OCI-LY1 (cell line): Measurements from ENCODE around the gene JPH3.

Experiments used
- H2AFZ ChIP-seq: fragments of 200-600 bp; sonication (generic), shearing (Covaris generic); 2 replicates; pipeline ENCODE4 v1.6.0; 2014; ENCODE audit warnings: antibody characterized with exemption, mild to moderate bottlenecking, low read length
- H3F3A ChIP-seq: fragments of 200-600 bp; sonication (generic), shearing (Covaris generic); 2 replicates; pipeline ENCODE4 v1.6.0; 2014; ENCODE audit warnings: mild to moderate bottlenecking, antibody characterized with exemption, low read length, moderate library complexity; ENCODE audit not compliant: insufficient read depth
- H3K27ac ChIP-seq: fragments of 200-600 bp; sonication (generic); 2 replicates; pipeline ENCODE4 v1.5.1; 2014; ENCODE audit warnings: low read length, mixed run types, mild to moderate bottlenecking, low read depth; ENCODE audit not compliant: poor library complexity, severe bottlenecking
- H3K27me3 ChIP-seq: fragments of 200-600 bp; sonication (generic); 2 replicates; pipeline ENCODE4 v1.6.0; 2014; ENCODE audit warnings: antibody characterized with exemption, mild to moderate bottlenecking, low read length, moderate library complexity; ENCODE audit not compliant: insufficient read depth
- H3K36me3 ChIP-seq: fragments of 200-600 bp; sonication (generic); 2 replicates; pipeline ENCODE4 v1.6.1; 2014; ENCODE audit warnings: mild to moderate bottlenecking, antibody characterized with exemption, low read length, moderate library complexity, mixed read lengths; ENCODE audit not compliant: insufficient read depth
- H3K4me1 ChIP-seq: fragments of 200-600 bp; sonication (generic); 2 replicates; pipeline ENCODE4 v1.5.1; 2014; ENCODE audit warnings: mild to moderate bottlenecking, low read length, moderate library complexity; ENCODE audit not compliant: insufficient read depth, severe bottlenecking
- H3K4me2 ChIP-seq: fragments of 200-600 bp; sonication (generic), shearing (Covaris generic); 2 replicates; pipeline ENCODE4 v1.6.1; 2014; ENCODE audit warnings: low read length
- H3K4me3 ChIP-seq: fragments of 200-600 bp; sonication (generic); 2 replicates; pipeline ENCODE4 v1.5.1; 2014; ENCODE audit warnings: low read length, low read depth, mild to moderate bottlenecking, mixed read lengths; ENCODE audit not compliant: poor library complexity, severe bottlenecking
- H3K79me2 ChIP-seq: fragments of 200-600 bp; shearing (Covaris generic); 2 replicates; pipeline ENCODE4 v1.6.1; 2016; ENCODE audit warnings: mixed run types, low read length, mixed read lengths; ENCODE audit not compliant: insufficient read depth
- H3K9ac ChIP-seq: fragments of 200-600 bp; sonication (generic), shearing (Covaris generic); 2 replicates; pipeline ENCODE4 v1.6.1; 2014; ENCODE audit warnings: mild to moderate bottlenecking, low read length, mixed read lengths
- H3K9me2 ChIP-seq: fragments of 200-600 bp; sonication (generic), shearing (Covaris generic); 2 replicates; pipeline ENCODE4 v1.6.1; 2014; ENCODE audit warnings: low read depth, mild to moderate bottlenecking, low read length, mixed read lengths
- H3K9me3 ChIP-seq: fragments of 200-600 bp; shearing (Covaris generic); 2 replicates; pipeline ENCODE4 v1.6.1; 2014; ENCODE audit warnings: low read length, mixed read lengths
- H4K20me1 ChIP-seq: fragments of 200-600 bp; sonication (generic), shearing (Covaris generic); 2 replicates; pipeline ENCODE4 v1.6.0; 2016; ENCODE audit warnings: mild to moderate bottlenecking, low read length; ENCODE audit not compliant: insufficient read depth
- CTCF ChIP-seq: fragments of 200-600 bp; sonication (generic), shearing (Covaris generic); IDR thresholded peaks from 2 replicates; pipeline ENCODE4 v1.5.1; 2017; ENCODE audit warnings: mild to moderate bottlenecking, antibody characterized with exemption, low read length, moderate library complexity, mixed read lengths
- EZH2 ChIP-seq: fragments of 200-600 bp; sonication (generic), shearing (Covaris generic); IDR thresholded peaks from 2 replicates; pipeline ENCODE4 v1.8.0; 2017; ENCODE audit warnings: borderline replicate concordance, mixed run types, mild to moderate bottlenecking, antibody characterized with exemption, low read length, moderate library complexity, mixed read lengths

JPH3 gene

GRCh38 chr16:87687998-87688529 is 85.8 kb downstream of the JPH3 start:
- Histone ChIP-seq H4K20me1 (no peaks in the 10 kb centered on the region), H3K27ac (no peak overlapping the region), H3K27me3 (peaks cover 13% of the 10 kb centered on the region), H3K9me2 (no peaks in the 10 kb centered on the region), H3K79me2 (no peaks in the 10 kb centered on the region), H2AFZ (no peak overlapping the region), H3F3A (peaks cover 5% of the 10 kb centered on the region; the same call in 1 of the 2 replicates), H3K4me1 (peaks cover 18% of the 10 kb centered on the region), H3K4me2 (no peak overlapping the region), H3K4me3 (no peak overlapping the region), H3K9me3 (no peaks in the 10 kb centered on the region), H3K9ac (no peak overlapping the region), H3K36me3 (no peaks in the 10 kb centered on the region)
- TF ChIP-seq CTCF, result no peak

- Histone ChIP-seq H2AFZ (no peak overlapping the region), H3F3A (peaks cover 5% of the 10 kb centered on the region; the same call in 1 of the 2 replicates), H3K36me3 (peaks cover 5% of the 10 kb centered on the region), H3K4me3 (no peak overlapping the region), H3K9me2 (no peaks in the 10 kb centered on the region), H3K79me2 (no peaks in the 10 kb centered on the region), H3K9ac (no peak overlapping the region), H3K4me2 (no peak overlapping the region), H3K4me1 (peaks cover 18% of the 10 kb centered on the region), H4K20me1 (no peaks in the 10 kb centered on the region), H3K27me3 (peaks cover 13% of the 10 kb centered on the region), H3K27ac (no peak overlapping the region), H3K9me3 (no peaks in the 10 kb centered on the region)
- TF ChIP-seq EZH2, result no peak
Measured at GRCh38 chr16:87688876-87689815, 86.8 kb downstream of the JPH3 start.

- no peak overlapping the region for H2AFZ ChIP-seq
- peaks cover 13% of the 10 kb centered on the region for H3K27me3 ChIP-seq
- H4K20me1 ChIP-seq, result no peaks in the 10 kb centered on the region
- no peaks in the 10 kb centered on the region for H3K9me3 ChIP-seq
- H3K4me2 ChIP-seq, result no peak overlapping the region
- H3K36me3 ChIP-seq, result peaks cover 13% of the 10 kb centered on the region
- H3K9me2 ChIP-seq, result no peaks in the 10 kb centered on the region
- no peaks in the 10 kb centered on the region for H3K79me2 ChIP-seq
- H3K4me1 ChIP-seq, result peaks cover 18% of the 10 kb centered on the region
- no peak overlapping the region for H3K9ac ChIP-seq
- H3F3A ChIP-seq, result peaks cover 5% of the 10 kb centered on the region; the same call in 1 of the 2 replicates
- H3K27ac ChIP-seq, result no peak overlapping the region
- TF ChIP-seq CTCF (no peak), EZH2 (no peak)
- H3K4me3 ChIP-seq, result no peak overlapping the region
Measured at GRCh38 chr16:87689956-87690465, 87.7 kb downstream of the JPH3 start.
